Measurements from ENCODE around the gene SOAT2.
"Not testable (repeated sequence)": the region's sequence is repeated elsewhere in the genome, so short reads cannot be mapped to it uniquely, and the experiment has no call there.

SOAT2 gene

DNA sequence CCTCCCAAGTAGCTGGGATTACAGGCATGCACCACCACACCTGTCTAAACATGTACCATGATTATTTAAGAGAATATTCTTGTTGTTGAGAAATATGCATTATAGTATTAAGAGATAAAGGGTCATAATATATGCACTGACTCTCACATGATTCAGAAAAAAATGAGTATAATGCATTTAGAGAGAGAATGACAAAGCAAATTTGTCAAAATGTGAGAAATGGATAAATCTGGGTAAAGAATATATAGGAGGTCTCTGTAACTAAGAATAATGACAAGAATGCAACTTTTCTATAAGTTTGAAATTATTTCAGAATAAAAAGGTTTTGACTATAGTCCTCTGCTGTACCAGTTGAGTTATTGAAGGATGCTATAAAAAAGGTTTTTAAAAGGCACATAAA, 49.1 kb downstream of the SOAT2 start:
- no peak for DNase-seq

DNA sequence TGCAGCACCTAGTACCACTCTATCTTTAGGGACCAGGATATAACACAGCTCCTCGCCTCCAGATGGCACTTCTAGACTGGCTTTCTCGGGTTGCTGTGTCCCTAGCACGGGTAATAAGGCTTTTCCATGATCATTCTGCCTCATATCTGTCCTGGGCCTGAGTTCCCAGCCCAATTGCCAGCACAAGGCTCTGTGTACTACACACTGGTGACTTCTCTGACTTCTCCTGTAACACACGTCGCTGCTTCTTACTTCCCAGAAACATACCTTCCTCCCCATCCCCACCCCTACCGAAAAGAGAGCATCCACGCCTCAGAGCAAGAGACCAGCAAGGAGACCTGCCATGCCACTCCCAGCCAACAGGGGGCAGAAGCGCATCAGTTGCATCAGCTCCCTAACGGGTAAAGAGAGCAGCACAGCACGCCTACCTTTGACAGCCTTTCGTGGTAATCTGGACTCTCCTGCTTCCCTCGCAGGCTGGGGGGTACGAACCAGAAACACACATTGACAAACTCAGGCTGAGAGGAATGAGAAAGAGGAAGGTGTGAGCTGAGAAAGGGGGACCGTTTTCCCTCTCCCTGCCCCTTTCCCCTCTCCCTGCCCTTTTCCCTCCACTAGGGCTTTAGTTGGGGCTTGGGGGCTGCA, 56.0 kb downstream of the SOAT2 start:
- peak; percentile 10 for DNase-seq

DNA sequence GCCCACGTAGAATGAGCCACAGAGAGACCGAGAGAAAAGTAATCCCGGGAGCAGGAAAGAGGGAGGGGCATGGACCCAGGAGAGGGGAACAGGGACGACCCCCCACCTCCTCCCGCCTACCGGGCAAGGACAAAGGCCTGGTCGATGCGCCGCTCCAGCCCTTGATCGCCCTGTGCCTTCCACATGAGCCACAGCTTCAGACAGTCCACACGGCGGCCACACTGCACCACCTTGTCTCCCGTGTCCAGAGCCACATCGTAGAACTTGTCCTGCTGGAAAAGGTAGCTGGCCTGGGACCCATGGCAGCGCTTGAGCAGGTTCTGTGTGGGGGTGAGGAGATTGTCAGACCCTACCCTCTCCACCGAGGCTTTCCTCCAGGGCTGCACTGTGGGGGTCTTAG, 56.7 kb downstream of the SOAT2 start:
- no peak for DNase-seq

DNA sequence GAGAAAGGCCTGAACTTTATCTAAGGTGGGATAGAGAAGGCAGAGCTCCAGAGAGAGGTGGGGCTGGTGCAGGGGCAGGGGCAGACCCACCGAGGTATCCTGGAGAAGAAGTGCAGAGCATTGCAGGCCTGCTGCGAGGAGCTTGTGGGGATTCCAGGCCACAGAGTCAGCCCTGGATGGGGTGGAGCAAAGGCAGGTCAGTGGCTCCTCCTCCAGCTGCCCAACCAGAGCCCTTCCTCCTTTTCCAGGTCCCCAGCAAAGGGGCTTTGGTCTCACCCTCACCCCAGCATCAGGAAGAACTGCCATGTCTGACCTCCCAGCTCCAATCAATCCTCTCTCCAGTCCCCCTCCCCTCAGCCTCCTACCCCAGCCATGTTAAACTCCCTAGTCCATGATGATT, 57.4 kb downstream of the SOAT2 start:
- DNase-seq = no peak

DNA sequence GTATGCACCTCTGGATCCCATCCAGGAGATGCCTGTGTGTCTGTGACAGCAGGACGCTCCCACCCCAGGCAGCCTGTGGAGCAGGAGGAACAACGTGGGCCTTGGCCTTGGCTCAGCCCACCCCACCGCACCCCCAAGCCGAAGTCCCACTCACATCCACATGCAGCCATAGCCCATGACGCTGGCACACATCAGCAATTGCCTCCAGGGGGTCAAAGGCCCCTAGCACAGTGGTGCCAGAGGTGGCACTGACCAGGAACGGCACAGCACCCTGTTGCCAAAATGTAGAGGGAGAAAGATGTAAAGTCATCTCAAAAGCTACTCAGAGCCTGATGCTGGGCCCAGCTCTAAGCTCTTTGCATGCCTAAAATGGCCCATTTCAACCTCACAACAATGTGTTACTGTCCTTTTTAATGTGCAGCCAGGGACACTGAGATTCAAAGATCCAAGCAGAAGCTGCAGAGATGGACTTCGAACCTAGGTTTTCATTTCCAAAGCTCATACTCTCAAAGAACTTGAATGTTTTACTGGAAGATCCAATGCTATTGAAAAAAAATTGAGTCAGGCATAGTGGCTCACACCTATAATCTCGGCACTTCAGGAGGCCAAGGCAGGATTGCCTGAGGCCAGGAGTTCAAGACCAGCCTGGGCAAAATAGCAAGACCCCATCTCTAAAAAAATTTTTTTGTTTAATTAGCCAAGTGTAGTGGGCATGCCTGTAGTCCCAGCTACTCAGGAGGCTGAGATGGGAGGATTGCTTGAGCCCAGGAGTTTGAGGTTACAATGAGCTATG, 58.0 kb downstream of the SOAT2 start:
- DNase-seq = no peak

DNA sequence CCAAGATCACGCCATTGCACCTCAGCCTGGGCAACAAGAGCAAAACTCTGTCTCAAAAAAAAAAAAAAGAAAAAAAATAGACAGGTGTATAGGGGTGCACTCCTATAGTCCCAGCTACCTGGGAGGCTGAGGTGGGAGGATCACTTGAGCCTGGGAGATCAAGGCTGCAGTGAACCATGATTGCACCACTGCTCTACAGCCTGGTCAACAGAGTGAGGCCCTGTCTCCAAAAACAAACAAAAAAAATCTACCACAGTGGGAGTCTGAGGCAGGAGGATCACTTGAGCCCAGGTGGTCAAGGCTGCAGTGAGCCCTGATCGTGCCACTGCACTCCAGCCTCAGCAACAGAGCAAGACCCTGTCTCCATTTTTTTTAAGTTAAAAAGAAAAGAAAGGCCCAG, 59.7 kb downstream of the SOAT2 start:
- not testable (repeated sequence) for DNase-seq

DNA sequence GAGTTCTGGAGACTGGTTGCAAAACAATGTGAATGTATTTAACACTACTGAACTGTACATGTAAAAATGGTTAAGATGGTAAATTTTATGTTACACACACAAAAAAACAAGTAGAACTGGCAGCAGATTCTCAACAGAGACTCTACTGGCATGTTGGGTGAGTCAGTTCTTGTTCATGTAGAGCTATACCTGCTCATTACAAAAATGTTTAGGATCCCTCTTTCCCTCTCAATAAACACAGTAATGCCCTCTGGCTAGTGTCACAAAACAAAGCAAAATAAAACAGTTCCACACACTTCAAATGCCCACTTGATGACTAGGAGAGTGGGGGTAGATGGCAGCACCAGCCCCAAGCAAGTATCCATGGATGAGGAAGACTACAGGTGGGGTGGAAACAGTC, 63.6 kb downstream of the SOAT2 start:
- DNase-seq = no peak

DNA sequence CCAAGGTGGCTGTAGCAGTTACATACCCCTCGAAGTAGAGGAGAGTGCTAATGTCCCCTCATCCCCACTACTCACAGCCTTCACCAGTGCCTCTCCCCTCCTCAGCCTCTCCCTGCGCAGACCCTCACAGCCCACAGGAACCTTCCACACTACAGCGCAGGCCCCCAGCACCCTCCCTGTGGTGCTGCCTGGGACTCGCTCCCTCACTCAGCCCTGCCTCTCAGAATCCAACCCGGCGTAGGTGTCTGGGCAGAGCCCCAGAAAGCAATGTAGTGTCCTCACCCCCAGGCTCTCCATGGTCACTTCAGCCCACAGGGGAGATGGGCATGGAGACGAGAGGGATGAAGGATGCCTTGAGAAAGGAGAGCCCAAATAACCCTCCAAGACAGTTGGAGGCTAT, 66.4 kb downstream of the SOAT2 start:
- DNase-seq = no peak

DNA sequence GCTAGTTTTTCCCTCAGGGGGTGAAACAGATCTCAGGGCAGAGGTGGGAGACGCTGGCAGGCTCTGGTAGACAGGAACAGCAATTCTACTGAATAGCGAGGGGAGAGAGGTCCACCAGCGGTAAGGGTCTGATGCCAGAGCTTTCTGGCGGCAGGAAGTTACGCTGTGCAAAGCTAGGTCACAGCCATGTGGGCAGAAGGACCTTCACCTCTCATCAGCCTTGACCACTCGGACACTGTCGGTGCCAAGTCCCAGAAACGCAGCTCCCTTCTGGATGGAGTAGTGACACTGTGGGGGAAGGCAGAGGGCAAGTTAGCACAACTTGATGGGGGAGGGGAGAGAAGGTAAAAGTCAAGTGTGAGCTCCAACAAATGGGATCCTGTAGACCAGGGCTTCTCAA, 66.9 kb downstream of the SOAT2 start:
- DNase-seq = no peak

DNA sequence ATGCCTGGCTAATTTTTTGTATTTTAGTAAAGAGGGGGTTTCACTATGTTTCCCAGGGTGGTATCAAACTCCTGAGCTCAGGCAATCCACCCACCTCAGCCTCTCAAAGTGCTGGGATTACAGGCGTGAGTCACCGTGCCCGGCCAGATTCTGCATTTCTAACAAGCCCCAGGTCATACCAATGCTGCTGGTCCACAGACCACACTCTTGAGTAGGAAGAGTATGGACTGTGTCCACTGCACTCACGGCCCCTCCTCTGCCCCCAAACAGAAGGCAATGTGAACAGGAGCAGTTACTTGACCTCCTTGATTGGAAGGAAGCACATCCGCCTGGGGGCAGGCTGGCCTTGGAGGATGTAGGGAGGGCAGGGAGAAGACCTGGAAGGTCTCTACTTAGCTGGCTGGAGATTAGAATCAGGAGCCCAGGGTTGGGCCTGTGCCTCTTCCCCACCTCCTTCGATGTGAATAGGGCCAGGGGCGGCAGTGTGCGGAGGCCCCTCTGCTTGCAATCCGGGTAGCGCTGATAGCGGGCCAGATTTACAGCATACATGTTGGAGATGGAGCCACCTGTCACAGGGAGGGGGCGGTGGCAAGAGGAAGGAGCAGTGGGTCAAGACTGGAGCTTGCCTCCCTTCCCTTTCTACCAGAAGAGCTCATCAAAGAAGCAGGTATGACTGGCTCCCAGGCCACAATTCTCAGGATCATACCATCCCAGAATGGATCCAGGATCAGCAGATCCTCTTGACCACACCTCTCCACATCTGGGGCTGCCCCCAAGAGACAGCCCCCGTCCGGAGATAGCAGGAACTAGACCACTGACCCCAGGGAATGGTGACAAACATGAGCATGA, 67.8 kb downstream of the SOAT2 start:
- no peak for DNase-seq

DNA sequence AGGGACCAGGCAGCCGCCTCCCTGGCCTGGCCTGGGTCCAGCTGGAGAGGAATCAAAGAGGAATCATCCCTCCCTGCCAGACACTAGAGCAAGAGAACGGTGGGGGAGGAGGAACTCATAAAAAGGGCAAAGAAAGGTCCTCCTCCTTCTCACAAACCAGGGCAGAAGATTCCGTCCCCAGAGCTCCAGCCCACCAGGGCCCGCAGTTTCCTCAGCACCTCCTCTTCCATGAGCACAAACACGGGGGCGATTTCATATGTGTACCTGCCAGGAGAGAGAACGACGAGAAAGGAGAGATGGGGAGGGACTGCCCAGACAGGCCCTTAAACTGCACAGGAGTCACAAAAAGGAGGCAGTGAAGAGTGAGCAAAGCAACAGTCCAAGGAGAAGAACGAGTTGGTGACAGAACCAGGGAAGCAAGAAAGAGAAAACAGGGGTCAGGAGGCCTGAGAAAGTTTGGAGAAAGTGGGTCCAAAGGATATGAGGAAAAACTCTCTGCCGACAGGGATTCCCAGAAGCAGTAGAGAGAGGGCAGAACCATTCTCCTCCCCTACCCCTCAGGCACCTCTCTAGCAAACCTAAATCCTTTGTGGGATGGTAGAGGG, 68.5 kb downstream of the SOAT2 start:
- DNase-seq = no peak

DNA sequence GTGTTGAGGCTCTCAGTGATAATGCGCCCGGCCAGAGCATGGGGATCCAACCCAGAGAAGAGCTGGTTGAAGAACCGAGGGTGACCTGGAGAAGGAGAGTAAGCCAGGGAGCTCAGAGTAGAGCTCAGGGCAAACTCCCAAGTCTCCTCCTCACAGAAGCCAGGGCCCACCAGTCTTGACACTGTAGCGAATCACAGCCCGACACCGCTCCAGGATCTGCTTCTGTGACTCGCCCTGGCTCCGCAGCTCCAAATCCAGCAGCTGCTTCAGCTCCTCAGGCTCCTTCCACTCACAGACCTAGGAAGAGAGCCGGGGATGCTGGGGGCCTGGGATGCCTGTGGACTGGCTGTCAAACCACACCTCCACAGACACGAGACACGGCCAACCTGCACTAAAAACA, 69.1 kb downstream of the SOAT2 start:
- no peak for DNase-seq

DNA sequence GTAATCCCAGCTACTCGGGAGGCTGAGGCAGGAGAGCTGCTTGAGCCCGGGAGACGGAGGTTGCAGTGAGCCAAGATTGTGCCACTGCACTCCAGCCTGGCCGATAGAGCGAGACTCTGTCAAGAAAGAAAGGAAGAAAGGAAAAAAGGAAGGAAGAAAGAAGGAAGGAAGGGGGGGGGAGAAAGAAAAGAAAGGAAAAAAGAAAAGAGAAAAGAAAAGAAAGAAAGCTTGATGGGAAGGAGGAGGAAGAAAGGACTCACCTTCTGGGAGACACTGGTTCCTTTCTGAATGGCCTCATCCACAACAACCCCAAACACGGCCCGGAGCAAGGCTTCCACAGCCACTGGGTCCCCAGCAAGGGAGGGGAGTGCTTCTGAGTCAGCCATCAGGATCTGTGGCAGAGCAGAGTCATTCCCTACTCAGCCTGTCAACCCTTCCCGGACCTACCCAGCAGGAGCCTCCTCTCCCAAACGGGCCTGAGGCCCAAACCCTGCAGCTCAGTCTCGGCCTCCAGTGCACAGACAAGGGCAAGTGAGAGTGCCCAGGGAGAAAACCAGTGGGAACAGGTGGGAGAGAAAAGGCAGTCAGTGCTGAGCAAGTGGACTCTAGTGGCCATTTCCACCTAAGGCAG, 69.9 kb downstream of the SOAT2 start:
- DNase-seq = no peak

All from DMS79 (cell line).